Activated naive CD8-positive, alpha-beta T cell treated with anti-CD3 and anti-CD28 coated beads for 36 hours (primary cell): ENCODE data around the gene P2RY13. TPM values are rescaled to one million over a fixed set of nuclear protein-coding genes. Genes with fewer than 3 reads are reported as not detected.
A peak's percentile ranks its signal among the peaks of the same experiment; 100 is the strongest.

ENCODE experiments used
- DNase-seq: peaks from one replicate; pipeline ENCODE4 v3.0.0; 2021
- H3K27ac Mint-ChIP-seq: one replicate; pipeline ENCODE4 v1.8.0; 2022; ENCODE audit warnings: mild to moderate bottlenecking, moderate library complexity, mixed read lengths
- H3K27me3 Mint-ChIP-seq: one replicate; pipeline ENCODE4 v1.8.0; 2022; ENCODE audit warnings: mild to moderate bottlenecking, mixed read lengths
- H3K36me3 Mint-ChIP-seq: one replicate; pipeline ENCODE4 v1.8.0; 2021; ENCODE audit warnings: mild to moderate bottlenecking, mixed read lengths
- H3K4me1 Mint-ChIP-seq: one replicate; pipeline ENCODE4 v1.8.0; 2021; ENCODE audit warnings: mixed read lengths
- H3K4me3 Mint-ChIP-seq: one replicate; pipeline ENCODE4 v1.8.0; 2022; ENCODE audit warnings: mild to moderate bottlenecking, moderate library complexity, mixed read lengths
- H3K9me3 Mint-ChIP-seq: one replicate; pipeline ENCODE4 v1.8.0; 2022; ENCODE audit warnings: mixed read lengths
- total RNA-seq, 2 experiments: library from RNA; stranded (reverse); gene quantifications; one replicate each; pipeline ENCODE4 v1.2.3, GENCODE V29; 2021

The P2RY13 gene
- total RNA-seq, 2 experiments from 2014 or later: not detected

GRCh38 chr3:151290673-151291072 is 38.7 kb downstream of the P2RY13 start:
- H3K27ac Mint-ChIP-seq: no peak overlapping the region
- peaks cover 5% of the 10 kb centered on the region for H3K4me1 Mint-ChIP-seq
- no peak for DNase-seq
- H3K36me3 Mint-ChIP-seq: no peaks in the 10 kb centered on the region
- peaks cover 9% of the 10 kb centered on the region for H3K27me3 Mint-ChIP-seq
- H3K4me3 Mint-ChIP-seq: no peak overlapping the region
- no peaks in the 10 kb centered on the region for H3K9me3 Mint-ChIP-seq

- no peaks in the 10 kb centered on the region for H3K9me3 Mint-ChIP-seq
- no peaks in the 10 kb centered on the region for H3K27me3 Mint-ChIP-seq
- no peak for DNase-seq
- H3K27ac Mint-ChIP-seq: no peak overlapping the region
- H3K36me3 Mint-ChIP-seq: no peaks in the 10 kb centered on the region
- H3K4me3 Mint-ChIP-seq: no peak overlapping the region
- H3K4me1 Mint-ChIP-seq: peaks cover 5% of the 10 kb centered on the region
Observed at GRCh38 chr3:151289445-151289844, 39.9 kb downstream of the P2RY13 start.

- no peaks in the 10 kb centered on the region for H3K27me3 Mint-ChIP-seq
Observed at GRCh38 chr3:151285940-151286339, 43.4 kb downstream of the P2RY13 start.

GRCh38 chr3:151283907-151284461 is 45.4 kb downstream of the P2RY13 start:
- no peak overlapping the region for H3K4me3 Mint-ChIP-seq
- H3K9me3 Mint-ChIP-seq: no peaks in the 10 kb centered on the region
- H3K27ac Mint-ChIP-seq: peak overlapping the region; percentile 60
- H3K4me1 Mint-ChIP-seq: peaks cover 32% of the 10 kb centered on the region
- peak; percentile 32 for DNase-seq
- H3K36me3 Mint-ChIP-seq: no peaks in the 10 kb centered on the region
- H3K27me3 Mint-ChIP-seq: no peaks in the 10 kb centered on the region

More at GRCh38 chr3:151285940-151286339, 43.4 kb downstream of the P2RY13 start:
- peaks cover 22% of the 10 kb centered on the region for H3K4me1 Mint-ChIP-seq
- DNase-seq: no peak
- no peak overlapping the region for H3K4me3 Mint-ChIP-seq
- no peaks in the 10 kb centered on the region for H3K36me3 Mint-ChIP-seq
- no peak overlapping the region for H3K27ac Mint-ChIP-seq
- H3K9me3 Mint-ChIP-seq: no peaks in the 10 kb centered on the region

GRCh38 chr3:151283387-151283786 is 46.0 kb downstream of the P2RY13 start:
- Mint-ChIP-seq H3K4me3 (no peak overlapping the region), H3K27me3 (no peaks in the 10 kb centered on the region), H3K9me3 (no peaks in the 10 kb centered on the region), H3K4me1 (peaks cover 38% of the 10 kb centered on the region), H3K36me3 (no peaks in the 10 kb centered on the region), H3K27ac (no peak overlapping the region)
- no peak for DNase-seq

- no peak overlapping the region for H3K27ac Mint-ChIP-seq
- H3K36me3 Mint-ChIP-seq: no peaks in the 10 kb centered on the region
Observed at GRCh38 chr3:151282921-151283320, 46.4 kb downstream of the P2RY13 start.

GRCh38 chr3:151281671-151282324 is 47.6 kb downstream of the P2RY13 start:
- no peak overlapping the region for H3K27ac Mint-ChIP-seq
- DNase-seq: no peak
- H3K4me1 Mint-ChIP-seq: peaks cover 46% of the 10 kb centered on the region

More at GRCh38 chr3:151282921-151283320, 46.4 kb downstream of the P2RY13 start:
- no peaks in the 10 kb centered on the region for H3K9me3 Mint-ChIP-seq
- peaks cover 42% of the 10 kb centered on the region for H3K4me1 Mint-ChIP-seq
- H3K27me3 Mint-ChIP-seq: no peaks in the 10 kb centered on the region
- DNase-seq: no peak
- no peak overlapping the region for H3K4me3 Mint-ChIP-seq

GRCh38 chr3:151278230-151278629 is 51.1 kb downstream of the P2RY13 start, which contains the start of gene P2RY14:
P2RY14 (minus strand) TSS chr3:151278542; CDS start chr3:151214316, 64,226 bp downstream.
- Mint-ChIP-seq H3K27ac (peak within 1 kb of the TSS; percentile 83), H3K4me3 (peak within 1 kb of the TSS; percentile 55), H3K36me3 (peaks cover 7% of the 10 kb centered on the region), H3K27me3 (no peaks in the 10 kb centered on the region), H3K4me1 (peaks cover 61% of the 10 kb centered on the region), H3K9me3 (no peaks in the 10 kb centered on the region)
- no peak for DNase-seq

More at GRCh38 chr3:151281671-151282324, 47.6 kb downstream of the P2RY13 start:
- H3K9me3 Mint-ChIP-seq: no peaks in the 10 kb centered on the region
- H3K27me3 Mint-ChIP-seq: no peaks in the 10 kb centered on the region
- H3K36me3 Mint-ChIP-seq: no peaks in the 10 kb centered on the region
- H3K4me3 Mint-ChIP-seq: no peak overlapping the region

- peak overlapping the region; percentile 79 for H3K4me3 Mint-ChIP-seq
Observed at GRCh38 chr3:151276687-151277042, 52.7 kb downstream of the P2RY13 start.

More at GRCh38 chr3:151276687-151277042, 52.7 kb downstream of the P2RY13 start:
- Mint-ChIP-seq H3K27ac (peak overlapping the region; percentile 91), H3K4me1 (peaks cover 51% of the 10 kb centered on the region), H3K36me3 (peaks cover 7% of the 10 kb centered on the region), H3K27me3 (no peaks in the 10 kb centered on the region), H3K9me3 (no peaks in the 10 kb centered on the region)
- peak; percentile 27 for DNase-seq

Other genes starting within 250 kb of the P2RY13 start
- gene MED12L, start 243.9 kb downstream of the P2RY13 start, total RNA-seq: 1 to 10 TPM; 1.6 to 2.1 TPM
- 100 to 1,000 TPM; 131 to 134 TPM for gene GPR171, start 126.3 kb downstream of the P2RY13 start, total RNA-seq
- 1 to 10 TPM; 1.5 to 2.5 TPM for gene P2RY14, start 51.0 kb downstream of the P2RY13 start, total RNA-seq
- not detected for gene GPR87, start 12.7 kb downstream of the P2RY13 start, total RNA-seq
- not detected for gene P2RY12, start 55.2 kb upstream of the P2RY13 start, total RNA-seq
- not detected for gene IGSF10, start 131.5 kb upstream of the P2RY13 start, total RNA-seq